ENCODE results near the gene CDHR1. TPM values are rescaled to one million over a fixed set of nuclear protein-coding genes. Genes with fewer than 3 reads are reported as not detected.
A peak's percentile ranks its signal among the peaks of the same experiment; 100 is the strongest.

CDHR1 gene
- total RNA-seq, 1 experiment from 2014 or later = 0.39 TPM

- H3K9me3 ChIP-seq (ENCODE audit: control insufficient read depth, insufficient read depth, low read depth, low read length) = no peaks in the 10 kb centered on the region
- no peak overlapping the region for H3K27ac ChIP-seq (ENCODE audit: low read length)
- BruUV-seq (replicated peaks) = no TSS peak
- in situ Hi-C loops (cut with HindIII; ENCODE audit: low pct_unique_long_range_greater_than_20kb, low sequenced_read_pairs) (no loop called here), intact Hi-C loops (cut with micrococcal nuclease; ENCODE audit: unreplicated experiment) (loop anchor here (10.0 kb wide), 1 partner anchor 376 kb away; no protein-coding TSS in a partner anchor)
- no peaks in the 10 kb centered on the region for H3K4me1 ChIP-seq (ENCODE audit: control insufficient read depth, insufficient read depth, low read length)
- POLR2A ChIA-PET = no interaction called here
- CTCF ChIA-PET = no interaction called here
- TF ChIP-seq, protein P1, sequence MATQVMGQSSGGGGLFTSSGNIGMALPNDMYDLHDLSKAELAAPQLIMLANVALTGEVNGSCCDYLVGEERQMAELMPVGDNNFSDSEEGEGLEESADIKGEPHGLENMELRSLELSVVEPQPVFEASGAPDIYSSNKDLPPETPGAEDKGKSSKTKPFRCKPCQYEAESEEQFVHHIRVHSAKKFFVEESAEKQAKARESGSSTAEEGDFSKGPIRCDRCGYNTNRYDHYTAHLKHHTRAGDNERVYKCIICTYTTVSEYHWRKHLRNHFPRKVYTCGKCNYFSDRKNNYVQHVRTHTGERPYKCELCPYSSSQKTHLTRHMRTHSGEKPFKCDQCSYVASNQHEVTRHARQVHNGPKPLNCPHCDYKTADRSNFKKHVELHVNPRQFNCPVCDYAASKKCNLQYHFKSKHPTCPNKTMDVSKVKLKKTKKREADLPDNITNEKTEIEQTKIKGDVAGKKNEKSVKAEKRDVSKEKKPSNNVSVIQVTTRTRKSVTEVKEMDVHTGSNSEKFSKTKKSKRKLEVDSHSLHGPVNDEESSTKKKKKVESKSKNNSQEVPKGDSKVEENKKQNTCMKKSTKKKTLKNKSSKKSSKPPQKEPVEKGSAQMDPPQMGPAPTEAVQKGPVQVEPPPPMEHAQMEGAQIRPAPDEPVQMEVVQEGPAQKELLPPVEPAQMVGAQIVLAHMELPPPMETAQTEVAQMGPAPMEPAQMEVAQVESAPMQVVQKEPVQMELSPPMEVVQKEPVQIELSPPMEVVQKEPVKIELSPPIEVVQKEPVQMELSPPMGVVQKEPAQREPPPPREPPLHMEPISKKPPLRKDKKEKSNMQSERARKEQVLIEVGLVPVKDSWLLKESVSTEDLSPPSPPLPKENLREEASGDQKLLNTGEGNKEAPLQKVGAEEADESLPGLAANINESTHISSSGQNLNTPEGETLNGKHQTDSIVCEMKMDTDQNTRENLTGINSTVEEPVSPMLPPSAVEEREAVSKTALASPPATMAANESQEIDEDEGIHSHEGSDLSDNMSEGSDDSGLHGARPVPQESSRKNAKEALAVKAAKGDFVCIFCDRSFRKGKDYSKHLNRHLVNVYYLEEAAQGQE (IDR thresholded peaks at IDR 0.05; ENCODE audit: insufficient read depth in 1 of 2, low read depth in 2 of 2, low read length in 1 of 2) = no peak
- TF ChIP-seq TCF7L2 (IDR thresholded peaks at IDR 0.05; ENCODE audit: low read depth, low read length) = no peak
- TF ChIP-seq POLR2AphosphoS5 (IDR thresholded peaks at IDR 0.05; ENCODE audit: low read depth, low read length) = no peak
- ATAC-seq (no peak), DNase-seq (ENCODE audit: low read depth, low spot score) (no peak)
- no peak overlapping the region for H3K4me3 ChIP-seq (ENCODE audit: low read depth in 2 of 2, low read length in 2 of 2)
- peaks cover 5% of the 10 kb centered on the region; the same call in 1 of the 2 replicates for H3K36me3 ChIP-seq (ENCODE audit: control insufficient read depth, insufficient read depth, low read length)
- H3K27me3 ChIP-seq (ENCODE audit: control insufficient read depth, insufficient read depth, low read length) = no peaks in the 10 kb centered on the region
Observed at GRCh38 chr10:84159076-84159685, 35.2 kb upstream of the CDHR1 start.

GRCh38 chr10:84160663-84161362 is 33.5 kb upstream of the CDHR1 start:
- intact Hi-C loops (cut with micrococcal nuclease; ENCODE audit: unreplicated experiment) = no loop called here
- POLR2A ChIA-PET = no interaction called here
- H3K27me3 ChIP-seq (ENCODE audit: control insufficient read depth, insufficient read depth, low read length) = no peaks in the 10 kb centered on the region
- H3K4me3 ChIP-seq (ENCODE audit: low read depth in 2 of 2, low read length in 2 of 2) = no peak overlapping the region
- CTCF ChIA-PET = no interaction called here
- H3K36me3 ChIP-seq (ENCODE audit: control insufficient read depth, insufficient read depth, low read length) = no peaks in the 10 kb centered on the region
- no peak for ATAC-seq
- peak; percentile 25; the same call in 1 of the 2 replicates for TF ChIP-seq CTCF (IDR thresholded peaks at IDR 0.05)
- no peak for TF ChIP-seq SIN3A (IDR thresholded peaks at IDR 0.05; ENCODE audit: borderline replicate concordance, insufficient read depth, low read depth, low read length)
- H3K9me3 ChIP-seq (ENCODE audit: control insufficient read depth, insufficient read depth, low read depth, low read length) = no peaks in the 10 kb centered on the region
- H3K27ac ChIP-seq (ENCODE audit: low read length) = no peak overlapping the region
- BruUV-seq (replicated peaks) = no TSS peak
- H3K4me1 ChIP-seq (ENCODE audit: control insufficient read depth, insufficient read depth, low read length) = no peaks in the 10 kb centered on the region
- in situ Hi-C loops (cut with HindIII; ENCODE audit: low pct_unique_long_range_greater_than_20kb, low sequenced_read_pairs) = no loop called here
- no peak for DNase-seq (ENCODE audit: low read depth, low spot score)

DNA sequence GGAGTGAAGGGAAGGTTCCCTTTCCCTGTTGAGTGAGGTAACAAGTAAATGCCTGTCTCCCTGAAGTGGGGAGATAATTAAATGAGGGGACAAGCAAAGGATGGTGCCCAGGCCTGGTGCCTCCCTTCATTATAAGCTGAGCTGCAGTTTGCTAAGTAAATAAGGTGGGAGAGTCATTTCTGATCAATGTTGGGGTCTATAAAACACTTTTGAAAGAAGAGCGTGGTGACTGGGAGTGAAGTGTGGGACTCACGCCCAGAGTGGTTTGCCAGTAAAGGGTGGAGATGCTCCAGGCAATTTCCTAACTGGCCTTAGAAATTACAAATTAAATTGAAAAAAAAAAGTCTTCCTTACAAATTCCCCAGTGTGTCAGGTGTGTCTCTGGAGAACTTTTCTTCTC is 30.3 kb upstream of the CDHR1 start:
- no peaks in the 10 kb centered on the region for H3K9me3 ChIP-seq (ENCODE audit: control insufficient read depth, insufficient read depth, low read depth, low read length)
- ChIA-PET POLR2A (no interaction called here), CTCF (no interaction called here)
- BruUV-seq (replicated peaks) = no TSS peak
- in situ Hi-C loops (cut with HindIII; ENCODE audit: low pct_unique_long_range_greater_than_20kb, low sequenced_read_pairs) (no loop called here), intact Hi-C loops (cut with micrococcal nuclease; ENCODE audit: unreplicated experiment) (no loop called here)
- TF ChIP-seq POLR2AphosphoS5 (IDR thresholded peaks at IDR 0.05; ENCODE audit: low read depth, low read length) (no peak), SIN3A (IDR thresholded peaks at IDR 0.05; ENCODE audit: borderline replicate concordance, insufficient read depth, low read depth, low read length) (no peak), TCF7L2 (IDR thresholded peaks at IDR 0.05; ENCODE audit: low read depth, low read length) (no peak), CTCF (IDR thresholded peaks at IDR 0.05) (no peak)
- TF ChIP-seq, protein P1 (IDR thresholded peaks at IDR 0.05; ENCODE audit: insufficient read depth in 1 of 2, low read depth in 2 of 2, low read length in 1 of 2) = no peak
- DNase-seq (ENCODE audit: low read depth, low spot score) = no peak
- no peak for ATAC-seq
- H3K27me3 ChIP-seq (ENCODE audit: control insufficient read depth, insufficient read depth, low read length) = no peaks in the 10 kb centered on the region
- H3K27ac ChIP-seq (ENCODE audit: low read length) = no peak overlapping the region
- H3K4me1 ChIP-seq (ENCODE audit: control insufficient read depth, insufficient read depth, low read length) = no peaks in the 10 kb centered on the region
- H3K4me3 ChIP-seq (ENCODE audit: low read depth in 2 of 2, low read length in 2 of 2) = no peak overlapping the region
- no peaks in the 10 kb centered on the region for H3K36me3 ChIP-seq (ENCODE audit: control insufficient read depth, insufficient read depth, low read length)

All from Panc1 (cell line).